HCT116 (cell line): Measurements from ENCODE around the gene PPARGC1A.

Experiments used
- EZH2 ChIP-seq: fragments of 200-600 bp; sonication (generic); IDR thresholded peaks from 2 replicates; pipeline ENCODE4 v1.6.1; 2017; ENCODE audit warnings: antibody characterized with exemption, mixed run types
- EZH2phosphoT487 ChIP-seq: fragments of 200-600 bp; IDR thresholded peaks from 2 replicates; pipeline ENCODE4 v1.6.1; 2018; ENCODE audit warnings: antibody characterized with exemption, borderline replicate concordance
- POLR2A ChIP-seq: IDR thresholded peaks from 2 replicates; pipeline ENCODE4 v1.7.0; 2011; ENCODE audit warnings: borderline replicate concordance; ENCODE audit not compliant: insufficient read depth, insufficient read length; ENCODE audit errors: extremely low read depth
- POLR2AphosphoS5 ChIP-seq: IDR thresholded peaks from 2 replicates; pipeline ENCODE4 v1.6.1; 2011; ENCODE audit warnings: mild to moderate bottlenecking, low read depth, low read length, moderate library complexity
- RAD21 ChIP-seq: IDR thresholded peaks from 2 replicates; pipeline ENCODE4 v1.6.1; 2012; ENCODE audit warnings: low read depth, mild to moderate bottlenecking
- SIN3A ChIP-seq: IDR thresholded peaks from 2 replicates; pipeline ENCODE4 v1.6.1; 2012; ENCODE audit warnings: low read depth
- TCF7L2 ChIP-seq: IDR thresholded peaks from 2 replicates; pipeline ENCODE4 v1.7.0; 2011; ENCODE audit warnings: borderline replicate concordance, inconsistent platforms; ENCODE audit not compliant: insufficient read depth, insufficient read length; ENCODE audit errors: extremely low read depth
- YY1 ChIP-seq: IDR thresholded peaks from 2 replicates; pipeline ENCODE4 v1.6.1; 2011; ENCODE audit warnings: low read length, low read depth, moderate library complexity, mild to moderate bottlenecking; ENCODE audit not compliant: insufficient replicate concordance; ENCODE audit errors: extremely low read depth
- TF ChIP-seq, protein P1 (sequence below), 3 experiments: fragments of 200-600 bp in 1 of 3; sonication (generic) in 1 of 3; IDR thresholded peaks in 2 of 3; conservative IDR thresholded peaks in 1 of 3; 2 replicates each; pipeline ENCODE4 v1.5.1; 2012 to 2017; ENCODE audit warnings: low read depth in 2 of 3, low read length in 2 of 3, antibody characterized with exemption in 1 of 3, borderline replicate concordance in 1 of 3, control low read depth in 1 of 3, mild to moderate bottlenecking in 1 of 3, mixed read lengths in 1 of 3, mixed run types in 1 of 3, moderate library complexity in 1 of 3; ENCODE audit not compliant: insufficient read depth in 1 of 3
- TF ChIP-seq, protein P2 (sequence below): IDR thresholded peaks from 2 replicates; pipeline ENCODE4 v1.6.1; 2012; ENCODE audit warnings: low read depth
- TF ChIP-seq, protein P3 (sequence below): IDR thresholded peaks from 2 replicates; pipeline ENCODE4 v1.6.1; 2011; ENCODE audit warnings: mild to moderate bottlenecking, low read length, moderate library complexity; ENCODE audit not compliant: insufficient replicate concordance; ENCODE audit errors: extremely low read depth

DNA sequence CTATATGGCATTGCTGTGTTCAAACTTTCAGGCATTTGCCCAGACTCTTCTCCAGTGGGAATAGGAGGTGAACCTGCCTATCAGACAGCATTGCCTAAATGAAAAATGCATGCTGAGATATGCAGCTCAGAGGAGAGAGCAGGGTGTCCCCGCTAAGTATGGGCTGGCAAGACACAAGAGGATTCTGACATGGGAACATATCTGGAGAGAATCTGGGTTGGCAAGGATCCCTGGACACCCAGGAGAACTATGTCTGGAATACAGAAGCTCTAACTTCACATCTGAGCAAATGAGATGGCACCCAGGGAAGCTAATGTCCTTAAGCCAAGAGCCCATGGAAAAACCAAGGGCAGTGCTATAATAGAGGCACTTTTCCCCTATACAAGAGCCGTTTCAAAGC is 18.4 kb downstream of the PPARGC1A start:
- TF ChIP-seq EZH2phosphoT487 (no peak), SIN3A (no peak), POLR2A (no peak), EZH2 (no peak), POLR2AphosphoS5 (no peak), RAD21 (no peak), YY1 (no peak), TCF7L2 (no peak)
- TF ChIP-seq, protein P1, sequence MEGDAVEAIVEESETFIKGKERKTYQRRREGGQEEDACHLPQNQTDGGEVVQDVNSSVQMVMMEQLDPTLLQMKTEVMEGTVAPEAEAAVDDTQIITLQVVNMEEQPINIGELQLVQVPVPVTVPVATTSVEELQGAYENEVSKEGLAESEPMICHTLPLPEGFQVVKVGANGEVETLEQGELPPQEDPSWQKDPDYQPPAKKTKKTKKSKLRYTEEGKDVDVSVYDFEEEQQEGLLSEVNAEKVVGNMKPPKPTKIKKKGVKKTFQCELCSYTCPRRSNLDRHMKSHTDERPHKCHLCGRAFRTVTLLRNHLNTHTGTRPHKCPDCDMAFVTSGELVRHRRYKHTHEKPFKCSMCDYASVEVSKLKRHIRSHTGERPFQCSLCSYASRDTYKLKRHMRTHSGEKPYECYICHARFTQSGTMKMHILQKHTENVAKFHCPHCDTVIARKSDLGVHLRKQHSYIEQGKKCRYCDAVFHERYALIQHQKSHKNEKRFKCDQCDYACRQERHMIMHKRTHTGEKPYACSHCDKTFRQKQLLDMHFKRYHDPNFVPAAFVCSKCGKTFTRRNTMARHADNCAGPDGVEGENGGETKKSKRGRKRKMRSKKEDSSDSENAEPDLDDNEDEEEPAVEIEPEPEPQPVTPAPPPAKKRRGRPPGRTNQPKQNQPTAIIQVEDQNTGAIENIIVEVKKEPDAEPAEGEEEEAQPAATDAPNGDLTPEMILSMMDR (IDR thresholded peaks at IDR 0.05 in 2 of 3, conservative IDR thresholded peaks at IDR 0.05 in 1 of 3; ENCODE audit: borderline replicate concordance in 1 of 3, insufficient read depth in 1 of 3, low read depth in 2 of 3, low read length in 2 of 3) = no peak
- TF ChIP-seq, protein P2, sequence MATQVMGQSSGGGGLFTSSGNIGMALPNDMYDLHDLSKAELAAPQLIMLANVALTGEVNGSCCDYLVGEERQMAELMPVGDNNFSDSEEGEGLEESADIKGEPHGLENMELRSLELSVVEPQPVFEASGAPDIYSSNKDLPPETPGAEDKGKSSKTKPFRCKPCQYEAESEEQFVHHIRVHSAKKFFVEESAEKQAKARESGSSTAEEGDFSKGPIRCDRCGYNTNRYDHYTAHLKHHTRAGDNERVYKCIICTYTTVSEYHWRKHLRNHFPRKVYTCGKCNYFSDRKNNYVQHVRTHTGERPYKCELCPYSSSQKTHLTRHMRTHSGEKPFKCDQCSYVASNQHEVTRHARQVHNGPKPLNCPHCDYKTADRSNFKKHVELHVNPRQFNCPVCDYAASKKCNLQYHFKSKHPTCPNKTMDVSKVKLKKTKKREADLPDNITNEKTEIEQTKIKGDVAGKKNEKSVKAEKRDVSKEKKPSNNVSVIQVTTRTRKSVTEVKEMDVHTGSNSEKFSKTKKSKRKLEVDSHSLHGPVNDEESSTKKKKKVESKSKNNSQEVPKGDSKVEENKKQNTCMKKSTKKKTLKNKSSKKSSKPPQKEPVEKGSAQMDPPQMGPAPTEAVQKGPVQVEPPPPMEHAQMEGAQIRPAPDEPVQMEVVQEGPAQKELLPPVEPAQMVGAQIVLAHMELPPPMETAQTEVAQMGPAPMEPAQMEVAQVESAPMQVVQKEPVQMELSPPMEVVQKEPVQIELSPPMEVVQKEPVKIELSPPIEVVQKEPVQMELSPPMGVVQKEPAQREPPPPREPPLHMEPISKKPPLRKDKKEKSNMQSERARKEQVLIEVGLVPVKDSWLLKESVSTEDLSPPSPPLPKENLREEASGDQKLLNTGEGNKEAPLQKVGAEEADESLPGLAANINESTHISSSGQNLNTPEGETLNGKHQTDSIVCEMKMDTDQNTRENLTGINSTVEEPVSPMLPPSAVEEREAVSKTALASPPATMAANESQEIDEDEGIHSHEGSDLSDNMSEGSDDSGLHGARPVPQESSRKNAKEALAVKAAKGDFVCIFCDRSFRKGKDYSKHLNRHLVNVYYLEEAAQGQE = no peak
- TF ChIP-seq, protein P3, sequence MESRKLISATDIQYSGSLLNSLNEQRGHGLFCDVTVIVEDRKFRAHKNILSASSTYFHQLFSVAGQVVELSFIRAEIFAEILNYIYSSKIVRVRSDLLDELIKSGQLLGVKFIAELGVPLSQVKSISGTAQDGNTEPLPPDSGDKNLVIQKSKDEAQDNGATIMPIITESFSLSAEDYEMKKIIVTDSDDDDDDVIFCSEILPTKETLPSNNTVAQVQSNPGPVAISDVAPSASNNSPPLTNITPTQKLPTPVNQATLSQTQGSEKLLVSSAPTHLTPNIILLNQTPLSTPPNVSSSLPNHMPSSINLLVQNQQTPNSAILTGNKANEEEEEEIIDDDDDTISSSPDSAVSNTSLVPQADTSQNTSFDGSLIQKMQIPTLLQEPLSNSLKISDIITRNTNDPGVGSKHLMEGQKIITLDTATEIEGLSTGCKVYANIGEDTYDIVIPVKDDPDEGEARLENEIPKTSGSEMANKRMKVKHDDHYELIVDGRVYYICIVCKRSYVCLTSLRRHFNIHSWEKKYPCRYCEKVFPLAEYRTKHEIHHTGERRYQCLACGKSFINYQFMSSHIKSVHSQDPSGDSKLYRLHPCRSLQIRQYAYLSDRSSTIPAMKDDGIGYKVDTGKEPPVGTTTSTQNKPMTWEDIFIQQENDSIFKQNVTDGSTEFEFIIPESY = no peak
